Vagina (tissue), 2 donors: Measurements from ENCODE around the gene BFSP2. TPM values are rescaled to one million over a fixed set of nuclear protein-coding genes. Genes with fewer than 3 reads are reported as not detected.
"Not testable (repeated sequence)": the region's sequence is repeated elsewhere in the genome, so short reads cannot be mapped to it uniquely, and the experiment has no call there.

ENCODE experiments used
- DNase-seq, 2 donors: peaks; one replicate each; pipeline ENCODE4 v3.0.0-alpha.2; 2017; ENCODE audit errors: extremely low spot score in 2 of 2
- H3K27ac ChIP-seq: fragments of 200-600 bp; sonication (generic); one replicate; pipeline ENCODE4 v1.5.1; 2019
- H3K27me3 ChIP-seq: fragments of 200-600 bp; sonication (generic); one replicate; pipeline ENCODE4 v1.5.1; 2019
- H3K36me3 ChIP-seq, 2 donors: fragments of 200-600 bp; sonication (generic); one replicate each; pipeline ENCODE4 v1.5.1; 2017 to 2019
- H3K4me1 ChIP-seq: fragments of 200-600 bp; sonication (generic); one replicate; pipeline ENCODE4 v1.5.1; 2019
- H3K4me3 ChIP-seq, 2 donors: fragments of 200-600 bp; sonication (generic); 1 replicate in 1 of 2; 2 replicates in 1 of 2; pipeline ENCODE4 v1.5.1; 2016 to 2019
- H3K9me3 ChIP-seq: fragments of 200-600 bp; sonication (generic); one replicate; pipeline ENCODE4 v1.5.1; 2019
- CTCF ChIP-seq, 3 experiments: fragments of 450-650 bp in 2 of 3; fragments of 200-600 bp in 1 of 3; sonication (generic) in 1 of 3; IDR thresholded peaks; one replicate each; pipeline ENCODE4 v1.5.1; 2017 to 2019; ENCODE audit warnings: antibody characterized with exemption in 3 of 3, mild to moderate bottlenecking in 2 of 3, moderate library complexity in 2 of 3
- POLR2A ChIP-seq, 2 donors: fragments of 450-650 bp; IDR thresholded peaks; one replicate each; pipeline ENCODE4 v1.6.1; 2017; ENCODE audit warnings: antibody characterized with exemption in 2 of 2, mild to moderate bottlenecking in 2 of 2, moderate library complexity in 2 of 2
- POLR2AphosphoS5 ChIP-seq, 2 donors: sonication (generic); formaldehyde crosslinking; IDR thresholded peaks; one replicate each; pipeline ENCODE4 v1.9.0; 2017; ENCODE audit warnings: antibody characterized with exemption in 2 of 2, mild to moderate bottlenecking in 2 of 2, low read depth in 1 of 2; ENCODE audit not compliant: insufficient read depth in 1 of 2
- intact Hi-C: fragments of 100-400 bp; cut with DNase I; formaldehyde crosslinking; loops from one replicate; pipeline ENCODE4 v1.15.1; 2023
- total RNA-seq: library from RNA; depleted of rRNA; stranded (reverse); fragments of >200 nt; gene quantifications from one replicate; pipeline ENCODE4 v1.2.3, GENCODE V29; 2016

The BFSP2 gene
- total RNA-seq, 1 donor from 2014 or later = not detected

GRCh38 chr3:133490468-133491351 is 90.9 kb downstream of the BFSP2 start:
- TF ChIP-seq CTCF (IDR thresholded peaks at IDR 0.05) = no peak
- TF ChIP-seq POLR2AphosphoS5 (IDR thresholded peaks at IDR 0.05; ENCODE audit: insufficient read depth in 1 of 2, low read depth in 1 of 2) = no peak
- TF ChIP-seq POLR2A (IDR thresholded peaks at IDR 0.05) = no peak
- no peaks in the 10 kb centered on the region for H3K4me1 ChIP-seq
- no peak overlapping the region for H3K4me3 ChIP-seq
- H3K36me3 ChIP-seq = no peaks in the 10 kb centered on the region
- no peaks in the 10 kb centered on the region for H3K27me3 ChIP-seq
- intact Hi-C loops = no loop called here
- DNase-seq = peak in 1 of 2 donors; percentile 77
- H3K9me3 ChIP-seq = no peaks in the 10 kb centered on the region
- H3K27ac ChIP-seq = no peak overlapping the region

GRCh38 chr3:133491481-133492059 is 91.7 kb downstream of the BFSP2 start:
- no peak overlapping the region for H3K27ac ChIP-seq
- intact Hi-C loops = no loop called here
- H3K27me3 ChIP-seq = no peaks in the 10 kb centered on the region
- no peaks in the 10 kb centered on the region for H3K4me1 ChIP-seq
- DNase-seq = no peak
- TF ChIP-seq POLR2A (IDR thresholded peaks at IDR 0.05) (no peak), POLR2AphosphoS5 (IDR thresholded peaks at IDR 0.05; ENCODE audit: insufficient read depth in 1 of 2, low read depth in 1 of 2) (no peak), CTCF (IDR thresholded peaks at IDR 0.05) (no peak)
- no peaks in the 10 kb centered on the region for H3K36me3 ChIP-seq
- no peaks in the 10 kb centered on the region for H3K9me3 ChIP-seq
- H3K4me3 ChIP-seq = no peak overlapping the region

- TF ChIP-seq POLR2A (IDR thresholded peaks at IDR 0.05) = no peak
- TF ChIP-seq CTCF (IDR thresholded peaks at IDR 0.05) = no peak
- no peak for TF ChIP-seq POLR2AphosphoS5 (IDR thresholded peaks at IDR 0.05; ENCODE audit: insufficient read depth in 1 of 2, low read depth in 1 of 2)
- Histone ChIP-seq H3K4me3 (no peak overlapping the region), H3K27me3 (no peaks in the 10 kb centered on the region), H3K4me1 (no peaks in the 10 kb centered on the region), H3K36me3 (no peaks in the 10 kb centered on the region), H3K9me3 (no peaks in the 10 kb centered on the region), H3K27ac (no peak overlapping the region)
- DNase-seq = peak in 1 of 2 donors; percentile 58
- intact Hi-C loops = no loop called here
These were observed 92.4 kb downstream of the BFSP2 start for GRCh38 chr3:133492159-133492741.

GRCh38 chr3:133494469-133494868 is 94.6 kb downstream of the BFSP2 start:
- H3K4me3 ChIP-seq = no peak overlapping the region
- peak in 1 of 2 donors; percentile 52 for DNase-seq
- no peaks in the 10 kb centered on the region for H3K36me3 ChIP-seq
- H3K27me3 ChIP-seq = no peaks in the 10 kb centered on the region
- H3K27ac ChIP-seq = no peak overlapping the region
- no peaks in the 10 kb centered on the region for H3K4me1 ChIP-seq
- intact Hi-C loops = no loop called here
- no peaks in the 10 kb centered on the region for H3K9me3 ChIP-seq
- TF ChIP-seq POLR2AphosphoS5 (IDR thresholded peaks at IDR 0.05; ENCODE audit: insufficient read depth in 1 of 2, low read depth in 1 of 2) (no peak), POLR2A (IDR thresholded peaks at IDR 0.05) (no peak), CTCF (IDR thresholded peaks at IDR 0.05) (no peak)

- H3K9me3 ChIP-seq, DNase-seq, intact Hi-C loops, H3K27ac ChIP-seq, H3K4me1 ChIP-seq, H3K4me3 ChIP-seq, H3K36me3 ChIP-seq, H3K27me3 ChIP-seq: not testable (repeated sequence)
These were observed 102.7 kb downstream of the BFSP2 start for GRCh38 chr3:133502542-133502941.
